Adipose tissue (tissue), 3 donors: Measurements from ENCODE around the gene DUSP15. TPM values are rescaled to one million over a fixed set of nuclear protein-coding genes. Genes with fewer than 3 reads are reported as not detected.
"Not testable (repeated sequence)": the region's sequence is repeated elsewhere in the genome, so short reads cannot be mapped to it uniquely, and the experiment has no call there.

ENCODE experiments used
- H3K27ac ChIP-seq: one replicate; pipeline ENCODE4 v1.5.1; 2013; ENCODE audit warnings: low read depth, low read length
- WGBS, 3 donors: extraction: QIAGEN DNeasy Blood & Tissue Kit; methylation state at CpG; one replicate each; pipeline ENCODE4 v1.1.7; 2013; 5-methylcytosine and 5-hydroxymethylcytosine counted together
- polyA plus RNA-seq, 3 donors: library from polyadenylated mRNA; stranded (reverse); fragments of 200-250 nt; gene quantifications; one replicate each; pipeline ENCODE4 v1.2.3, GENCODE V29; 2013
- donor health status: healthy with polysubstance abuse.
- donor health status: Bipolar disorder and iron deficiency.
- donor health status: healthy.

Gene DUSP15
- polyA plus RNA-seq, 3 donors, result 1.1 to 1.5 (median 1.5) TPM

- H3K27ac ChIP-seq, result no peak overlapping the region
- 40 to 65% (median 44%) methylated on average over 9 of the region's 9 CpGs for WGBS, 3 donors
These were observed 54.7 kb downstream of the DUSP15 start for GRCh38 chr20:31815408-31816188.

- not testable (repeated sequence) for H3K27ac ChIP-seq
- whole genome bisulfite sequencing, 3 donors, result 82 to 93% (median 87%) methylated on average over 7 of the region's 7 CpGs
These were observed 56.2 kb downstream of the DUSP15 start for GRCh38 chr20:31814142-31814541.

GRCh38 chr20:31813611-31814010 is 56.7 kb downstream of the DUSP15 start:
- no peak overlapping the region for H3K27ac ChIP-seq

GRCh38 chr20:31811796-31812728 is 58.3 kb downstream of the DUSP15 start:
- H3K27ac ChIP-seq, result no peak overlapping the region
- WGBS, 3 donors, result 50 to 53% (median 52%) methylated on average over 15 of the region's 15 CpGs

GRCh38 chr20:31811198-31811597 is 59.1 kb downstream of the DUSP15 start:
- no peak overlapping the region for H3K27ac ChIP-seq
- 90 to 97% (median 91%) methylated on average over 4 of the region's 4 CpGs for WGBS, 3 donors

Other genes with a start within 250 kb of the DUSP15 start
- 10 to 100 TPM in 1 of 3 donors, 1 to 10 TPM in 2; 2.6 to 36.0 (median 9.3) TPM for gene COX4I2, start 232.6 kb downstream of the DUSP15 start, polyA plus RNA-seq
- 10 to 100 TPM; 30.8 to 64.4 (median 63.7) TPM for gene BCL2L1, start 147.7 kb downstream of the DUSP15 start, polyA plus RNA-seq
- under 1 TPM; 0.33 to 0.90 (median 0.56) TPM for gene TPX2, start 131.2 kb downstream of the DUSP15 start, polyA plus RNA-seq
- gene MYLK2, start 51.2 kb downstream of the DUSP15 start, polyA plus RNA-seq, result 10 to 100 TPM in 1 of 3 donors, under 1 TPM in 1, not detected in 1; 0.04 to 13.3 TPM
- 1 to 10 TPM in 1 of 3 donors, under 1 TPM in 2; 0.16 to 2.6 (median 0.22) TPM for gene FOXS1, start 24.9 kb downstream of the DUSP15 start, polyA plus RNA-seq
- under 1 TPM in 2 of 3 donors, not detected in 1; 0.06 to 0.26 TPM for gene TTLL9, start 107 bp upstream of the DUSP15 start, polyA plus RNA-seq
- 1 to 10 TPM; 7.7 to 8.1 (median 7.9) TPM for gene PDRG1, start 81.5 kb upstream of the DUSP15 start, polyA plus RNA-seq
- under 1 TPM in 2 of 3 donors, not detected in 1; under 0.01 to 0.15 TPM for gene XKR7, start 97.6 kb upstream of the DUSP15 start, polyA plus RNA-seq
- gene CCM2L, start 139.9 kb upstream of the DUSP15 start, polyA plus RNA-seq, result 10 to 100 TPM in 2 of 3 donors, 1 to 10 TPM in 1; 1.8 to 16.0 (median 11.2) TPM
- gene HCK, start 181.7 kb upstream of the DUSP15 start, polyA plus RNA-seq, result 10 to 100 TPM in 2 of 3 donors, 1 to 10 TPM in 1; 2.9 to 30.9 (median 26.2) TPM
- gene TM9SF4, start 239.2 kb upstream of the DUSP15 start, polyA plus RNA-seq, result 10 to 100 TPM; 13.7 to 25.9 (median 19.2) TPM